Inflammatory macrophage treated with lipopolysaccharide for 1 hour (primary cell): ENCODE data around the gene GNPNAT1.

ENCODE experiments used
- DNase-seq, 2 donors: peaks; one replicate each; pipeline ENCODE4 v3.0.0-alpha.2; 2020 to 2022

The GNPNAT1 gene

GRCh38 chr14:52791223-52792096, at the start of gene GNPNAT1:
Gene GNPNAT1 (minus strand): TSS chr14:52791607. CDS start chr14:52784650, 6,957 bp downstream.
- DNase-seq, result peak; percentile 72 to 83

GRCh38 chr14:52840877-52841276, 49.5 kb upstream of the GNPNAT1 start:
- DNase-seq, result peak in 1 of 2 donors; percentile 6

DNA sequence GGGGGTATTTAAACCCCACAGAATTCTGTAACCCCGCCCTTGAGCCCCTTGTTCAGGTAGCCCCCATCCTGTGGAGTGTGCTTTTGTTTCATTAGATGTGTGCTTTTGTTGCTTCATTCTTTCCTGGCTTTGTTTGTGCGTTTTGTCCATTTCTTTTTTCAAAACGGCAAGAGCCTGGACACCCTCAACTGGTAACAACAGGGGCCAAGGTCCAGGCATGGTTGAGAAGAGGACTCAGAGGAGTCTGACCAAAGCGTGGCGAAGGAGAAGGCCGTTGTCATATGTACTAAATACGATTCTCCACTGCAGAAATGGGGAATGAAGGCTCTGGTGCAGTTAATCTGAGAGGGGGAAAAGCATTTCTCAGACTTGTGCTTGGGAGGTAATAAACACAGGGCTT, 46.0 kb upstream of the GNPNAT1 start:
- DNase-seq, result no peak

- DNase-seq, result no peak
Measured at GRCh38 chr14:52836063-52836462, 44.7 kb upstream of the GNPNAT1 start.

DNA sequence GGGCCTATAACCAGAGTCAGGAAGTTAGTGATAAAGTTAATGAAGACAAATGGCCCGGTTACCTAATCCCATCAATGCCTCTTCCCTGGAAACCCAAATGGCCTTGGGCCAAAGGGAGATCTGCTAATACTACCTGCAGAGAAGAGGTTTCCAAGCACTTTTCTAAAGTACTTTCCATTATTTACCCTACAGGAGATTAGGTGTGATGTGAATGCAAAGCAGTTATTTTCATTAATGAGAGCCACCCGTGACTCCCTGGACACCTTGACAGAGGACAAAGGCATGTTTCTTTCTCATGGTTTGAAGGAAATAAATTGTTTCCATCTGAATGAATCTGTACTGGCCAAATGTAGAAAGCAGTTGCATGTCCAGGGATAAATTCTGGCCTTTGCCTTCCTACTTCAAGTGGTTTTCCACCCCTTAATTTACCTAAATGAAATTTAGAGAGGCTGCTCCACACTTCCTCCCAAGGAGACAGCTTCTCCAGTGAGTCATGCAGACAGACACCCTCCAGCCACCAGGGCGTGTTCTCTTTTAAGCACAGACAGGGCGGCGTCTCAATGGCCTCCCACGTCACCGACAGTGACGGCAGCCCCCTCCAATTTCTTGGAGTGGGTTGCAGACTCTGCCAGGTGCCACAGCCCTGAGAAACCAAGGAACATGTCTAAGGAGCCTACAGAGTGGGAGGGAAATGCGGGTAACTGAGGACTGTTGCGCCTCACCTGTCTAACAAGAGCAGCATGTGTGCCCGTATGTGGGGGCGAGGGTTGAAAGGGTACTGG, 43.9 kb upstream of the GNPNAT1 start:
- no peak for DNase-seq

DNA sequence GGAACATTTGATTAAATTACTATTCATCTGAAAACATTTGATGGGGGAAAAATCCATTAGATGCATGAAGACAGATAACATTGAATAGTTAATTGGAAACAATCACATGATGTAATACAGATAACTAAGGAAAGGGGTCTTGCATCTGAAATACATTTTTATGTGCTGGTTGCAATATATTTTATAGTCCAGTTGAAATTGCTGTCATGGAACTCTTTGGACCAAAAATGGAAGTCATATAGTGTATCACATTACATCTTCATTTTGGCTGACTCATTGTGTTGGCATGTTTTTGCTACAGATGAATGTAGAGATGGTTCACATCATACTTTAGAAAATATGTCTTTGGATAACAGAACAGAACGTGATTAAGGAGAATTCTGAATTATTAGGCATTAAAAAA, 43.0 kb upstream of the GNPNAT1 start:
- no peak for DNase-seq

DNA sequence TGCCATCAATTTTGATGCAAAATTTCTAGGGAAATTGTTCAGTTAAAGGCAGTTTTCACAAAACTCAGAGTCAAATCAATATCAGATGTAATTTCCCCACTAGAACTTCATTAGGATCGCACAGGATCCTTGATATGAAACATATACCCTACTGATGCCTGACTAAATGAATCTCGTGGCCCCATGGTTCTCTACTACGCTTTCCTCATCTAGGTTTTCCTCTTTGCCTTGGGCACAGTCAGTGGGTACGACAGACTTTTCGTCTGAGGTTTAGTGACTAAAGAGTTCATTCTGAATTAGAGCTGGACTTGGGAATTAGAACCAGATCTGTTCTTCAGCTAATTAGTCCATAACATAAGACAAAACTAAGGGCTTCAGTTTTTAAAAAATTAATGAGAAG, 42.5 kb upstream of the GNPNAT1 start:
- no peak for DNase-seq

- no peak for DNase-seq
Measured at GRCh38 chr14:52829527-52830185, 38.2 kb upstream of the GNPNAT1 start.

GRCh38 chr14:52827426-52827825, 36.0 kb upstream of the GNPNAT1 start:
- no peak for DNase-seq

GRCh38 chr14:52825085-52825484, 33.7 kb upstream of the GNPNAT1 start:
- no peak for DNase-seq

GRCh38 chr14:52824462-52824861, 33.1 kb upstream of the GNPNAT1 start:
- no peak for DNase-seq

DNA sequence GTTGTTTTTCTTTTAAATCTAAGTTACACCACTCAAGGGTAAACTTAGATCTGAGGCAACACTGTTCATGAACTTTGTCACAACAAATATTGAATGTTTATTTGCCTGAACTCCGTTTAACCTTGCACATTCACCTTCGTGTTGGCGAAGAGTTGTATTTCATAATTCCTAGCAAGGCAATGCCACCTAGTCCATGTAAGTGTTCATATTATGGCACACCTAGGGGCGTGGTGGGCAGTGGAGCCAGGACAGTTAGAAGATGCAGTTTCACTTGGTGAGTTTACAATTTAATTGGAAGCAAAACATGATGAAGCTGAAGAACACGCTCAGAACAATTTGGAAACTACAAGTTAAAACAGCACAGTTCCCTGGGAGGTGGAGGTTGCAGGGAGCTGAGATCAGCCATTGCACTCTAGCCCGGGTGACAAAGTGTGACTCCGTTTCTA, 30.4 kb upstream of the GNPNAT1 start:
- DNase-seq, result no peak

- DNase-seq, result no peak
Measured at GRCh38 chr14:52808101-52808500, 16.7 kb upstream of the GNPNAT1 start.

DNA sequence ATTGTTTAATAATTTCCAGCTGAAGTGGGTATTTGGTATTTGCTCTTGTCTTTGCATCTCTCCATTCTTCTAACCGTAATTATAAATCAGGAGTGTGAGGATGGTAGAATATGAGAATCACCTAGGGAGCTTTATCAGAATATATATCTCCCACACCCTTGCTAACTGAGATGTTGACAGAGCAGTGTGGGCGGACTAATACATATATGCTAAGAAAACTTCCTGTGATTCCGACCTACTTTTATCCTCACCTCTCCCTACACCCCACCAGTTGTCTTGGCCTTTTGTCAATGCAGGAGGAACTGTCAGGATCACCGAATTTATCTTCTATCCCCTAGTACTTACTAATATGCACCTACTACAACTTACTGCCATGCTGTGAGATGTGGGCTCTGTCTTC, 14.7 kb upstream of the GNPNAT1 start:
- DNase-seq, result no peak

- DNase-seq, result no peak
Measured at GRCh38 chr14:52802597-52802996, 11.2 kb upstream of the GNPNAT1 start.

- peak; percentile 9 to 39 for DNase-seq
Measured at GRCh38 chr14:52801014-52801712, 9.8 kb upstream of the GNPNAT1 start.

DNA sequence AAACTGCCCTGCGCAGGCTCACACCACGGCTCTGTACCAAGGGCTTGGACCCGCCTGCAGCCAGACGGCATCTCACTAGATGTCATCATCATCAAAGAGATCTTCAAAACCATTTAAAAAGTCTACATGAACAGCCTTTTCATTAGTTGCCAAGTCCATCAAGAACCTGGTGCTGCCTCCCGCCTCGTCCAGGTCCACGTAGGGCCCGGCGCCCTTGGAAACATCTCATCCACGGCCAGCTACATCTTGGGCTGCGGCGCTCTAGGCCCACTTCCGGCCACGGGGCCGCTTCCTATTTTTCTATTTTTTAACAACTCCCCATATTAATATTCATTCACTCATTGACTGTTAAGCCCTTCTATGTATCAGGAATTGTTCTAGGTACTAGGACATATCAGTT, 7.4 kb upstream of the GNPNAT1 start:
- no peak for DNase-seq

GRCh38 chr14:52797653-52798052, 6.2 kb upstream of the GNPNAT1 start:
- DNase-seq, result no peak

DNA sequence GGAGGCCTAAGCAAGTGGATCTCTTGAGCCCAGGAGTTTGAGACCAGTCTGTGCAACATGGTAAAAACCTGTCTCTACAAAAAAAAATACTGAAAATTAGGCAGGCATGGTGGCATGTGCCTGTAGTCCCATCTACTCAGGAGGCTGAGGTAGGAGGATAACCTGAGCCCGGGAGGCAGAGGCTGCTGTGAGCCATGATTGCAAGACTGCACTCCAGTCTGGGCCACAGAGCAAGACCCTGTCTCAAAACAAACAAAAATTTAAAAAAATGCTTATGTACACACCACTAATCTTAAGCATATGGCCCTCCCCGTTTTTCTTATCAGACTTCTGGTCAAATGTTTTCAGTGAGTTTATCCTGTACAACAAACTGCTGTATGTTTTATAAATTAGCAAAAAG, 1.7 kb upstream of the GNPNAT1 start:
- DNase-seq, result no peak

GRCh38 chr14:52792097-52792415, 649 bp upstream of the GNPNAT1 start:
- no peak for DNase-seq

GRCh38 chr14:52790756-52791222, 618 bp downstream of the GNPNAT1 start:
- no peak for DNase-seq

DNA sequence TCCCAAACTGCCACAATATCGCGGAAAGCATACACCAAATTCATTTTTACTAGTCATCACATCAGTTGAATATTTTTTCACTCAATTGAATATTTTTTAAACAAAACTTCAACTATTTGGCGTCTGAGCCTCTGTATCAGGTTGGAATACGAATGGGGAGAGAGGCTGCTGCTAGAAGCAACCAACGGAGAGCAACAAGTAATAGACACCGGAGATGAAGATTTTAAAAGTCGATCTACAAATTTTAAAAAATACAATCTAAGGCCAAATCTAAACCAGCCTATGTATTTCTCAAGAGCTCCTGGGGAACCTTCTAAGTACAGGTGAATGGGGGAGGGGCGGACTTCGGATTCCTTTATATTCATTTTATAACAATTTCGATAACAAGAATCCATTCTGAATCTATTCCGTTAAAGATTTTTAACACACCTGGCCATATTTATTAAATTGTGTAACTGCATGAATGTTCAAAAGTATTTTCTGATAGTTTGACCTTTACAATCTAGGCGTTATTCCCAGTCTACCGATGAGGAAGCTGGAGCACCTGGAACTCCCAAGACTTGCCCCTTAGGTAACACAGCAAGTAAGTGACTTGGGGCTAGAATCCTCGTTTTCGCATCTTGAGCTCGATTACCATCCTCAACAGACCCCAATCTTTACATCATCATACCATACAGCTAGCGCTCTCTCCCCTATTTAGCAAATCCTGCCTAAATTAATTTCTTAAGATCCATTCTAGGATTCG, 1.2 kb downstream of the GNPNAT1 start:
- DNase-seq, result no peak
